ENCODE measurements around the gene EFNA4. TPM values are rescaled to one million over a fixed set of nuclear protein-coding genes. Genes with fewer than 3 reads are reported as not detected.

EFNA4 gene
- polyA plus RNA-seq, 1 donor = 36.0 TPM

GRCh38 chr1:155043301-155043702 lies 20.2 kb upstream of the EFNA4 start:
- Histone ChIP-seq H3K36me3 (ENCODE audit: control insufficient read depth, insufficient read depth, low read length) (no peaks in the 10 kb centered on the region), H3K4me3 (ENCODE audit: low read length) (no peak overlapping the region), H3K9me3 (ENCODE audit: control insufficient read depth, low read depth, low read length) (no peaks in the 10 kb centered on the region), H3K4me1 (ENCODE audit: control insufficient read depth, insufficient read depth, low read length) (peaks cover 28% of the 10 kb centered on the region), H3K27me3 (ENCODE audit: control insufficient read depth, insufficient read depth, low read length) (no peaks in the 10 kb centered on the region), H3K27ac (ENCODE audit: low read length) (peak overlapping the region; percentile 95)
- no CpG with 5 or more reads among the region's 12 CpGs for WGBS (ENCODE audit: insufficient coverage, low lambda C conversion rate)
- DNase-seq = peak; percentile 74 to 88

GRCh38 chr1:155043793-155044192 lies 19.7 kb upstream of the EFNA4 start:
- Histone ChIP-seq H3K36me3 (ENCODE audit: control insufficient read depth, insufficient read depth, low read length) (no peaks in the 10 kb centered on the region), H3K4me3 (ENCODE audit: low read length) (no peak overlapping the region), H3K27ac (ENCODE audit: low read length) (peak overlapping the region; percentile 95), H3K4me1 (ENCODE audit: control insufficient read depth, insufficient read depth, low read length) (peaks cover 29% of the 10 kb centered on the region), H3K27me3 (ENCODE audit: control insufficient read depth, insufficient read depth, low read length) (no peaks in the 10 kb centered on the region), H3K9me3 (ENCODE audit: control insufficient read depth, low read depth, low read length) (no peaks in the 10 kb centered on the region)
- peak; percentile 81 to 89 for DNase-seq
- no CpG with 5 or more reads among the region's 3 CpGs for WGBS (ENCODE audit: insufficient coverage, low lambda C conversion rate)

GRCh38 chr1:155044365-155044764 lies 19.2 kb upstream of the EFNA4 start:
- peak; percentile 61 to 79 for DNase-seq
- Histone ChIP-seq H3K27me3 (ENCODE audit: control insufficient read depth, insufficient read depth, low read length) (no peaks in the 10 kb centered on the region), H3K36me3 (ENCODE audit: control insufficient read depth, insufficient read depth, low read length) (no peaks in the 10 kb centered on the region), H3K9me3 (ENCODE audit: control insufficient read depth, low read depth, low read length) (no peaks in the 10 kb centered on the region), H3K4me3 (ENCODE audit: low read length) (no peak overlapping the region), H3K4me1 (ENCODE audit: control insufficient read depth, insufficient read depth, low read length) (peaks cover 33% of the 10 kb centered on the region), H3K27ac (ENCODE audit: low read length) (peak overlapping the region; percentile 95)
- WGBS (ENCODE audit: insufficient coverage, low lambda C conversion rate) = no CpG with 5 or more reads among the region's 6 CpGs

GRCh38 chr1:155044812-155045657 lies 18.5 kb upstream of the EFNA4 start:
- H3K9me3 ChIP-seq (ENCODE audit: control insufficient read depth, low read depth, low read length) = no peaks in the 10 kb centered on the region
- H3K27ac ChIP-seq (ENCODE audit: low read length) = peak overlapping the region; percentile 95
- WGBS (ENCODE audit: insufficient coverage, low lambda C conversion rate) = no CpG with 5 or more reads among the region's 7 CpGs
- peak; percentile 72 to 77 for DNase-seq
- no peaks in the 10 kb centered on the region for H3K36me3 ChIP-seq (ENCODE audit: control insufficient read depth, insufficient read depth, low read length)
- no peaks in the 10 kb centered on the region for H3K27me3 ChIP-seq (ENCODE audit: control insufficient read depth, insufficient read depth, low read length)
- no peak overlapping the region for H3K4me3 ChIP-seq (ENCODE audit: low read length)
- H3K4me1 ChIP-seq (ENCODE audit: control insufficient read depth, insufficient read depth, low read length) = peaks cover 39% of the 10 kb centered on the region

GRCh38 chr1:155048449-155049334 lies 14.8 kb upstream of the EFNA4 start:
- Histone ChIP-seq H3K4me3 (ENCODE audit: low read length) (no peak overlapping the region), H3K4me1 (ENCODE audit: control insufficient read depth, insufficient read depth, low read length) (peaks cover 49% of the 10 kb centered on the region), H3K27me3 (ENCODE audit: control insufficient read depth, insufficient read depth, low read length) (peaks cover 3% of the 10 kb centered on the region), H3K9me3 (ENCODE audit: control insufficient read depth, low read depth, low read length) (peaks cover 2% of the 10 kb centered on the region), H3K27ac (ENCODE audit: low read length) (no peak overlapping the region), H3K36me3 (ENCODE audit: control insufficient read depth, insufficient read depth, low read length) (no peaks in the 10 kb centered on the region)
- WGBS (ENCODE audit: insufficient coverage, low lambda C conversion rate) = no CpG with 5 or more reads among the region's 8 CpGs
- DNase-seq = peak in 1 of 2 donors; percentile 30

- no peak for DNase-seq
- no peaks in the 10 kb centered on the region for H3K36me3 ChIP-seq (ENCODE audit: control insufficient read depth, insufficient read depth, low read length)
- 13% methylated on average over 1 of the region's 10 CpGs for WGBS (ENCODE audit: insufficient coverage, low lambda C conversion rate)
- peaks cover 38% of the 10 kb centered on the region for H3K4me1 ChIP-seq (ENCODE audit: control insufficient read depth, insufficient read depth, low read length)
- H3K4me3 ChIP-seq (ENCODE audit: low read length) = peak overlapping the region; percentile 12
- peaks cover 3% of the 10 kb centered on the region for H3K27me3 ChIP-seq (ENCODE audit: control insufficient read depth, insufficient read depth, low read length)
- H3K9me3 ChIP-seq (ENCODE audit: control insufficient read depth, low read depth, low read length) = peaks cover 2% of the 10 kb centered on the region
- H3K27ac ChIP-seq (ENCODE audit: low read length) = peak overlapping the region; percentile 88
These were observed 13.6 kb upstream of the EFNA4 start for GRCh38 chr1:155049651-155050559.

GRCh38 chr1:155050560-155051341 lies 12.8 kb upstream of the EFNA4 start, which contains the start of gene ADAM15:
ADAM15 (plus strand) TSS chr1:155051316; CDS start chr1:155051387, 71 bp downstream.
- Histone ChIP-seq H3K27me3 (ENCODE audit: control insufficient read depth, insufficient read depth, low read length) (peaks cover 3% of the 10 kb centered on the region), H3K4me3 (ENCODE audit: low read length) (peak within 1 kb of the TSS; percentile 63), H3K9me3 (ENCODE audit: control insufficient read depth, low read depth, low read length) (peaks cover 2% of the 10 kb centered on the region), H3K27ac (ENCODE audit: low read length) (peak within 1 kb of the TSS; percentile 88), H3K36me3 (ENCODE audit: control insufficient read depth, insufficient read depth, low read length) (peaks cover 3% of the 10 kb centered on the region), H3K4me1 (ENCODE audit: control insufficient read depth, insufficient read depth, low read length) (peaks cover 36% of the 10 kb centered on the region)
- WGBS (ENCODE audit: insufficient coverage, low lambda C conversion rate) = no CpG with 5 or more reads among the region's 99 CpGs
- peak; percentile 76 to 81 for DNase-seq

- WGBS (ENCODE audit: insufficient coverage, low lambda C conversion rate) = no CpG with 5 or more reads among the region's 31 CpGs
- Histone ChIP-seq H3K4me1 (ENCODE audit: control insufficient read depth, insufficient read depth, low read length) (peaks cover 36% of the 10 kb centered on the region), H3K4me3 (ENCODE audit: low read length) (peak overlapping the region; percentile 51), H3K9me3 (ENCODE audit: control insufficient read depth, low read depth, low read length) (peaks cover 2% of the 10 kb centered on the region), H3K27me3 (ENCODE audit: control insufficient read depth, insufficient read depth, low read length) (peaks cover 3% of the 10 kb centered on the region), H3K27ac (ENCODE audit: low read length) (peak overlapping the region; percentile 49), H3K36me3 (ENCODE audit: control insufficient read depth, insufficient read depth, low read length) (peaks cover 7% of the 10 kb centered on the region)
- DNase-seq = no peak
These were observed 12.2 kb upstream of the EFNA4 start for GRCh38 chr1:155051342-155051776.

GRCh38 chr1:155051777-155052398 lies 11.7 kb upstream of the EFNA4 start:
- Histone ChIP-seq H3K9me3 (ENCODE audit: control insufficient read depth, low read depth, low read length) (peaks cover 2% of the 10 kb centered on the region), H3K4me3 (ENCODE audit: low read length) (peak overlapping the region; percentile 51), H3K27me3 (ENCODE audit: control insufficient read depth, insufficient read depth, low read length) (peaks cover 3% of the 10 kb centered on the region), H3K4me1 (ENCODE audit: control insufficient read depth, insufficient read depth, low read length) (peaks cover 36% of the 10 kb centered on the region), H3K36me3 (ENCODE audit: control insufficient read depth, insufficient read depth, low read length) (peaks cover 12% of the 10 kb centered on the region), H3K27ac (ENCODE audit: low read length) (peak overlapping the region; percentile 49)
- WGBS (ENCODE audit: insufficient coverage, low lambda C conversion rate) = 0% methylated on average over 6 of the region's 27 CpGs
- DNase-seq = peak in 1 of 2 donors; percentile 52
